Body of pancreas (tissue), 4 donors: Measurements from ENCODE around the gene CNTRL. TPM values are rescaled to one million over a fixed set of nuclear protein-coding genes. Genes with fewer than 3 reads are reported as not detected.

Experiments used
- ATAC-seq: fragments of 150-250 bp; one replicate; pipeline ENCODE4 v1.9.1; 2016
- DNase-seq, 4 donors: peaks; one replicate each; pipeline ENCODE4 v3.0.0-alpha.2; 2019
- H3K27ac ChIP-seq, 4 donors: fragments of 200-600 bp; sonication (generic); 1 replicate in 3 of 4; 2 replicates in 1 of 4; pipeline versions ENCODE4 v1.5.1 to v1.6.1; 2016 to 2019; ENCODE audit warnings: mild to moderate bottlenecking in 1 of 4, mixed read lengths in 1 of 4, moderate library complexity in 1 of 4
- H3K27me3 ChIP-seq, 2 donors: fragments of 200-600 bp; sonication (generic); one replicate each; pipeline ENCODE4 v1.6.0; 2016; ENCODE audit warnings: mild to moderate bottlenecking in 1 of 2
- H3K36me3 ChIP-seq, 2 donors: fragments of 200-600 bp; sonication (generic); replicated peaks in 1 of 2; 2 replicates each; pipeline ENCODE4 v1.5.1; 2016; ENCODE audit warnings: low read depth in 2 of 2; ENCODE audit not compliant: insufficient read depth in 1 of 2
- H3K4me1 ChIP-seq: fragments of 200-600 bp; sonication (generic); one replicate; pipeline ENCODE4 v1.6.0; 2016
- H3K4me3 ChIP-seq, 2 donors: fragments of 200-600 bp; sonication (generic); 1 replicate in 1 of 2; 2 replicates in 1 of 2; pipeline ENCODE4 v1.5.1; 2016 to 2019
- H3K9me3 ChIP-seq, 3 donors: fragments of 200-600 bp; sonication (generic); 1 replicate in 2 of 3; 2 replicates in 1 of 3; pipeline ENCODE4 v1.5.1; 2016
- CTCF ChIP-seq, 7 experiments: fragments of 450-650 bp in 4 of 7; fragments of 200-600 bp in 3 of 7; sonication (generic) in 3 of 7; IDR thresholded peaks; one replicate each; pipeline ENCODE4 v1.5.1; 2016 to 2019; ENCODE audit warnings: antibody characterized with exemption in 7 of 7
- POLR2A ChIP-seq, 3 donors: fragments of 450-650 bp; IDR thresholded peaks; one replicate each; pipeline ENCODE4 v1.6.1; 2016; ENCODE audit warnings: antibody characterized with exemption in 3 of 3, mild to moderate bottlenecking in 2 of 3
- WGBS, 2 donors: methylation state at CpG; one replicate each; pipeline ENCODE4 v1.1.5; 2017; 5-methylcytosine and 5-hydroxymethylcytosine counted together
- intact Hi-C: fragments of 100-400 bp; cut with DNase I; formaldehyde crosslinking; loops from one replicate; pipeline ENCODE4 v1.15.1; 2023
- total RNA-seq, 2 donors: library from RNA; depleted of rRNA; stranded (reverse); fragments of >200 nt; gene quantifications; one replicate each; pipeline ENCODE4 v1.1.0, GENCODE V29; 2016

The CNTRL gene
- total RNA-seq, 2 donors from 2014 or later: 16.1 to 20.8 TPM

GRCh38 chr9:121157939-121158338 is 83.2 kb downstream of the CNTRL start:
- WGBS, 2 donors: 89 to 95% methylated on average over 4 of the region's 4 CpGs
- no peak for DNase-seq
- TF ChIP-seq POLR2A (IDR thresholded peaks at IDR 0.05): no peak
- TF ChIP-seq CTCF (IDR thresholded peaks at IDR 0.05): no peak

GRCh38 chr9:121160025-121160424 is 85.3 kb downstream of the CNTRL start:
- Histone ChIP-seq H3K4me1 (no peaks in the 10 kb centered on the region), H3K4me3 (no peak overlapping the region), H3K27me3 (no peaks in the 10 kb centered on the region), H3K27ac (peak overlapping the region in 1 of 4 donors; percentile 39), H3K9me3 (no peaks in the 10 kb centered on the region), H3K36me3 (peaks cover 4 to 13% of the 10 kb centered on the region in 2 donors)
- 58 to 73% methylated on average over 1 of the region's 1 CpG for WGBS, 2 donors
- TF ChIP-seq CTCF (IDR thresholded peaks at IDR 0.05): no peak
- TF ChIP-seq POLR2A (IDR thresholded peaks at IDR 0.05): no peak
- DNase-seq: no peak
- no peak for ATAC-seq
- intact Hi-C loops: no loop called here

More at GRCh38 chr9:121157939-121158338, 83.2 kb downstream of the CNTRL start:
- intact Hi-C loops: no loop called here
- H3K27me3 ChIP-seq: no peaks in the 10 kb centered on the region
- no peaks in the 10 kb centered on the region for H3K9me3 ChIP-seq
- no peak for ATAC-seq
- no peaks in the 10 kb centered on the region for H3K4me1 ChIP-seq
- peaks cover 4 to 11% of the 10 kb centered on the region in 2 donors for H3K36me3 ChIP-seq
- no peak overlapping the region for H3K4me3 ChIP-seq
- H3K27ac ChIP-seq: no peak overlapping the region

- no peak for DNase-seq
- Histone ChIP-seq H3K27me3 (no peaks in the 10 kb centered on the region), H3K4me1 (no peaks in the 10 kb centered on the region), H3K27ac (no peak overlapping the region), H3K36me3 (peaks cover 0 to 6% of the 10 kb centered on the region in 2 donors), H3K4me3 (no peak overlapping the region), H3K9me3 (no peaks in the 10 kb centered on the region)
- TF ChIP-seq CTCF (IDR thresholded peaks at IDR 0.05) (no peak), POLR2A (IDR thresholded peaks at IDR 0.05) (no peak)
- no peak for ATAC-seq
- WGBS, 2 donors: 89 to 91% methylated on average over 2 of the region's 2 CpGs
- intact Hi-C loops: no loop called here
Observed at GRCh38 chr9:121168052-121168451, 93.3 kb downstream of the CNTRL start.

GRCh38 chr9:121169094-121169601 is 94.4 kb downstream of the CNTRL start:
- H3K36me3 ChIP-seq: peaks cover 0 to 11% of the 10 kb centered on the region in 2 donors
- WGBS, 2 donors: 74 to 86% methylated on average over 3 of the region's 3 CpGs
- ATAC-seq (peak; percentile 55), DNase-seq (no peak)
- H3K9me3 ChIP-seq: no peaks in the 10 kb centered on the region
- intact Hi-C loops: no loop called here
- H3K27me3 ChIP-seq: no peaks in the 10 kb centered on the region
- TF ChIP-seq CTCF (IDR thresholded peaks at IDR 0.05) (peak in 6 of 7 experiments; percentile 9 to 35 (median 29)), POLR2A (IDR thresholded peaks at IDR 0.05) (no peak)
- H3K4me1 ChIP-seq: no peaks in the 10 kb centered on the region
- H3K4me3 ChIP-seq: no peak overlapping the region
- no peak overlapping the region for H3K27ac ChIP-seq

GRCh38 chr9:121171236-121171635 is 96.5 kb downstream of the CNTRL start:
- H3K9me3 ChIP-seq: no peaks in the 10 kb centered on the region
- no peak for DNase-seq
- intact Hi-C loops: no loop called here
- H3K27me3 ChIP-seq: no peaks in the 10 kb centered on the region
- ATAC-seq: no peak
- H3K4me3 ChIP-seq: no peak overlapping the region
- WGBS, 2 donors: 84 to 86% methylated on average over 5 of the region's 5 CpGs
- no peak overlapping the region for H3K27ac ChIP-seq
- no peak for TF ChIP-seq CTCF (IDR thresholded peaks at IDR 0.05)
- TF ChIP-seq POLR2A (IDR thresholded peaks at IDR 0.05): no peak
- H3K4me1 ChIP-seq: no peaks in the 10 kb centered on the region
- peaks cover 0 to 8% of the 10 kb centered on the region in 2 donors for H3K36me3 ChIP-seq
